GM21447 (cell line): Measurements from ENCODE around the gene ZBTB7C.

Experiments
- ATAC-seq: cut with Tn5 transposase; IDR thresholded peaks from one replicate; pipeline ENCODE4 v1.9.1; 2021; ENCODE audit not compliant: unreplicated experiment

ZBTB7C gene

DNA sequence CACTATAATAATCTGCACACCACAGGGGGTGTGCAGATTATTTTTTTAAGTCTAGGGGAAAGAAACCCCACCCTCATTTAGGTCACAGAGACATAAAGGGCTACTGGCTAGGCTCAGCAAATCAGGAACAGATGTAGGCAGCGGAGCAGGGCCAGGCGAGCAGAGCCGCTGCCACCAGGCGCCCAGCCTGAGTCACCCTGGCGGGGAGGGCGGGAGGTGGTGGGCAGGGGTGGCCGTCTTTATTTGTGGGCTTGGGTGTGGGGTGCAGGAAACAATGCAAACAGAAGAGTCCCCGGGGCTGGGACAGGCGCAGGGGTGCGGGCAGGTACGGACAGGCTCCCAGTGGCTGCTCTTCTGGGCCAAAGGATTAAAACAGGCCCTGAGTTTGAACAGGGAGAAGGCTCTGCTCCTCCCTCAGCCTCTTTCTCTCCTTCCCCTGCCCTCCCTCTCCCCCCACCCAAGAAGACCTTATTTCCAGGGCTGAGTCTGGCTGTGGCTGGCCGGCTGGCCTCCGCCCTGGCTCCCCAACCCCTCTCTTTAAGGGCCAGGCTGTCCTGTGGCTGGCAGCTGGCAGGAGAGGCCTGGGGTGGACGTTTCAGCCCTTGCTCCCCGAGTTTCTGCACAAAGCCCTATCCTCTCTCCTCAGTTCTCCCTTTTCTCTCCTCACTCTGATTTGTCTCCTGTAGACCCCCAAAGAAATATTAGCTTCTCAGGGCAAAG, 335.8 kb downstream of the ZBTB7C start:
- ATAC-seq, result no peak

DNA sequence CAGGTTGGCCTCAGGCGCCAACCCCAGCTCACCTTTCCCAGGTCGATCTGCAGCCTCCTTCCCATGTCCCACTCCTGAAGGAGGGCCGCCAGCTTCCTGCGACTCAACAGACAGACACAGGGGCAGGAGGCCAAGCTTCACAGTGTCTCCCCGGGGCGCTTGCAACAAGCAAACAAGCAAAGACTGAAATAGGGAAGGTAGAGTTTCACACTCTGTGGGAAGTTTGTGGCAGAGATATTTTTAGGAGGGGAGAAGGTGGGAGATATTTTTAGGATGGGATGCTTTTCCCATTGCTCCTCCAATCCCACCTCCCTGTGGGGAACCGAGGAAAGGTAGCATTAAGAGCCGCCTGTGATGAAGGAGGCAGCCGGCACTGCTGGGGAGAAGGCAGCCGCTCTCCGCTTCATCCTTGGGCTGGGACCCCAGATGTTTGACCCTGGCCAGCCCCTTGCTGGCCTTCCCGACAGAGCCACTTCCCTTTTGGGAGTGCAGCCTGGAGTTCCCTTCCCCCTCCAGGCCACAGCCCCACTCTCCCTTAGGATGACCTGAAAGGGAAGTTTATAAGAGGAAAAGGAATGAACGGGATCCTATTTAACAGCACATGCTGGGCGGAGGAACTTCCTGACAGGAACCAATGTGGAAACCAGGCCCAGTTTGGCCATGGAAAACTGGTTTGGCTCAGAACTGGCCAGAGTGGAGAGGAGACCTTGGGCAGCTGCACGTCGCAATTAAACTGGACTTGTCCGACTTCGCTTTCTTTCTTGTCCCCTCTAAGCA, 336.6 kb downstream of the ZBTB7C start:
- ATAC-seq, result no peak

DNA sequence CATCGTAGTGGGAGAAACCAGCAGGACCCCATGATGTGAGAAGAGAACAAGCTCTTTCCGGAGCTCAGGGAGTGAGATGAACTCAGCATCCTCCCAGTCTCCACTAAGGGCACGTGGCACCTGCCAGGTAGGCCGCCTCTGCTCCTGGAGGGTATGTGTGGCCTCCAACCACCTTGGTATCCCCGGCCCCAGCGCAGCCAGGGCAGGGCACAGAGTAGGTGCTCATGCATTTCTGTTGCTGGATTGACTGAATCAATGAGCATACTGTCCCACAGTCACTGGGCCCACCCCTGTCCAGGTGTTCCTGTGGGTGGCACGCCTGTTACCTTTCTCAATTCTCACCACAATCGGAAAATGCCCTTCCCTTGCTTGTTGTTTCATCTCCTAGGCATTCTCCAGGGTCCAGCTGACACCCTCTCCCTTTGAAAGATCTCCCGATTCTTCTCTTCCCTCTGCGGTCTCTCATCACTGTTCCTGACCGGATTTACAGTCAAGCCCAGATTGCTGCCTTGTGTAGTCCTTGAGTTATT, 340.2 kb downstream of the ZBTB7C start:
- no peak for ATAC-seq

DNA sequence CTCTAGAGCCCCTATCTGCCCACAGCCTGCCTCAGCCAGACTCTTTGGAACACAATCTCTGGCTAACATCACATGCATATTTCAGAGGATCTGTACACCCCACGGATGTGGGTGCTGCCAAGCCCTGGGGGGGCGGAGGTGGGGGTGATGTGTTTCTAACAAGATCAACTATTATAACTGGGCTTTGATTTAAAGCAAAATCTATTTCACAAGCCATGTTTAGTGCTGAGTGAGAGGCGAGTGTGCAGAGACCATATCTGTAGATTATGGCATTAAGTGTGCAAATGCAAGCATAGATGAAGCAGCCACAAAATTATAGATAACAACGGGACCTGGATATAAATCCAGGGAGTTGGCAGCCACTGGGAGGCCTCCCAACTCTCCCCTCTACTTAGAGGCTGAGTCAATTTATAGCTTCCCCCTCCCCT, 342.9 kb downstream of the ZBTB7C start:
- ATAC-seq, result no peak

DNA sequence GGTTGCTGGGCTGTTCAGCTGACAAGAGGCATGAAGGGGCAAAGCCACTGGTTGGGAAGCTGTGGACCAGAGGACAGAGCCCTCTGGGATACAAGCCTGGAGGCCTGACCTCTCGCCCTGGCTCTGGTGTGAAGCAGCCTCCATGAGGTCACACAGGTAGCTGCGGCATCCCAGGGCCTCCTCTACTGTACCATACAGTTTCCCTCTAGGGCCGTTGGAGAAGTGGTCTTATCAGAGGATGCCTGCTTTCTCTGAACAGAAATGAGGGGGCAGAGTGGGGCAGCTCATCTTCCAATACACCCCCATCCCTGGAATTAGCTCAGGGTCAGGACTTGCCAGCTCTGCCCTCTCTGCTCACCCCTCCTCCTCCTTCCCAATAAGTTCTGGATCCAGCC, 343.6 kb downstream of the ZBTB7C start:
- no peak for ATAC-seq

DNA sequence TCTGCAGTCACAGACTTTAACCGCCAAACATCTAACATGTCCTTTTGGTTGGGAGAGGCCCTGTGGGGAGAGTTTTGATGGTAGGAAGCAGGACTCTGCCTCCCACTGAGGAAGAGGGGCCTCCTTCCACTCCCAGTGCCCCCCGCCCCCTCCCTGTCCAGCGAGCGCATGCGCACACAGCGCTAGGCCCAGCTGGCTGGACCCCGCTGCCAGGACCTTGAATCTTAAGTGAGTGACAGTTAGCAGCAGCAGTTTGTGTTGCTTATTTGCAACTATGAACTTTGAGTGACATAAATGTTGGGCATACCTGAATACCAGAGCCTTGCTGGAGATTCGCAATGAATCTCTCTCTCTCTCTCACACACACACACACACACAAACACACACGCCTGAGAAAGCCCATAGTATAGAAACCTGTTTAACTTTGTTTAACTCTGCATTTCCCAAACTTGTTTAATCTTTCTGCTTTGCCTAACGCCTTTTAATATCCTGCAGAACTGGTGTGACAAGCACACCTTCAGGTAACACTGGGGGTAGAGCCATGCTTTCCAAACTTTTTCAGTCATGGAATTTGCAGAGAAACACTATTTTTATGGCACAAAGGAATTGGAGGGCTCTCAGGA, 344.1 kb downstream of the ZBTB7C start:
- no peak for ATAC-seq

DNA sequence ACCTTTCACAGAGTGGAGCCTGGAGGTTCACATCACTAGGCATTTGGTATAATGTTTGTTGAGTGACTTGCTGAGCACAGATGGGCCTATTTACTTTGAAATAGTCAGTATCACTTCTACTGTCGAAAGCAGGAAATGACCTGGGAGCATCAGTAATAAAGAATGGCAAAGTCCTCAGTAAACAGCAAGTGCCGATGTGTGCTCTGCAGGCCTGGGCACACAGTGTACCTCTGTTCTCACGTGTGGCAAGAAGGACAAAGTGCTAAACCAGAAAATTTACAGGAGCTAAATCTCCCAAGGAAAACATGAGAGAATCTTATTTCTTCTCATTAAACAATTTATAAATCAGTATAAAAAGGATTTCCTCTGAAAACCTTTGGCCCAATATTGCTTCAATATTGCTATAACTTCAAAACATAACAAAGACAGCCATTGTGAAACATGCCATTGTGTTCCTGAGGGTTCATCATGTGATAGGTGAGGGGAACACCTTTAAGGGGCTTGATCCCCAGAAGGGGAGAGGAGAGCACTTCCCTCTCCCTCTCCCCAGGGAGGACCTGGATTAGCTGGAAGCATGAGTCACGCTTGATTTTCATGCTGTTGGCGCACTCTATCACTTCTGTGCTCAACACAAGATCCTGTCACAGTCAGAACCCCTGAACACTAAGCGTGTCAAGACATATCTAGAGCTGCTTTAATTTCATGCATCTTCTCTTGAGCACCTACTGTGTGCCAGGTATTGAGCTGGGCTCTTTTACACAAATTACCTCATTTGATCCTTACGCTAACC, 347.2 kb downstream of the ZBTB7C start:
- no peak for ATAC-seq

DNA sequence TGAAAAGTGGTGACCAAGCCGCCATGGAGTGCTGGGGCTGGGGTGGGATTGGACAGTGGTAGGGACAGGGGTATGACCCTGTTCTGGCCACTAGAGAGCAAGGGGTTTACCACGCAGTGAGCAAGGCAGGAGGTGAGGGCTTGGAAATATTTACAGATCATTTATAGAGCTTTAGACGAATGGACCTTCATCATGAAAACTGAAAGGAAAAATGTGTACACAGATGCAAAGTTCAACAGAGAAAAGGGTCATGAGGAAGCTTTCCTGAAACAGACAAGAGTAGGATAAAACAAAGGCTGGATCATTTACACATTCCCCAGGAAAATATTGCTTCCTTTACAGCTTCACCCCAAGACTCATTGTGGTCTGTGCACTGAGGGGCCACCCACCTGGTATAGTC, 348.2 kb downstream of the ZBTB7C start:
- no peak for ATAC-seq

DNA sequence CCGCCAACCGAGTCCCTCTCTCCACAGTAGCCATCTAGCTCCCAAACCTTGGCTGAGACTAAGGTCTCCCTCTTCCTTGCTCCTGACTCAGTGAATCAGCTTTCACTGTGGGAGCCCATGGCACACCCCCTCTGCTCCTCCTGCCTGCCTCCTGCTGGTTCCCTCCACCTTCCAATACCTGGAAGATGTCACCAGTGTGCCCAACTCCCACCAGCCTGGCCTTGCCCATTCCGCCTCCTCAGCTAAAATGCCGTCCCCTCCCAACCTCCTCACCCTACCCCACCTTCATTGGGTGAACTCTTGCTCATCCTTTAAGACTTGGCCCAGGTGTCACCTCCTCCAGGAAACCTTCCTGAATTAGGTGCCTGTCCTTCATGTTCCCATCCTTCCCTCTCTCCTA, 348.8 kb downstream of the ZBTB7C start:
- ATAC-seq, result no peak

DNA sequence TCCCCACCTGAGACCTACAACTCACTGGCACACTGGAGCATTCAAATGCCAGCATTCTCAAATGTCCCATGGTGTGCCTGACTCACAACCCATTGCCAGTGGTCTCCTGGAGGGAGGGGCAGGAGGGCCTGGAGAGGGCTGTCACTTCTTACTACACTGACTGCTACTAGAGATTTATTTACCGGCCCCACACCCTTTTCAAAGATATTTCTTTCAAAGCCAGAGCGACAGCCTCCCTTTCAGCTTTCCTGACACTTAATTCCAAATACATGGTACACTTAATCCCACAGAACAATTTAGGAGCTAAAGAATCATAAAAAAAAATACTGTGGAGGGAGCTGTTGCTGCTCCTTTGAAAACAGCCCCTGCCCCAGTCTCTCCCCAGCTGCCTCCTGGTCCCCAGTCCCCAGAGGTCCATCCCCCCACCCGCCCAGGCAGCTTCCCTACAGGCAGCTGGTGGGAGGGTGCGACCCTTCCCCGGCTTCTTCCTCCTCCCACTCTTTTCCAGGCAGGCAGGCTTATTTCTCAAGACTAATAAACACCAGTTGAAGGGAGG, 349.6 kb downstream of the ZBTB7C start:
- ATAC-seq, result no peak

DNA sequence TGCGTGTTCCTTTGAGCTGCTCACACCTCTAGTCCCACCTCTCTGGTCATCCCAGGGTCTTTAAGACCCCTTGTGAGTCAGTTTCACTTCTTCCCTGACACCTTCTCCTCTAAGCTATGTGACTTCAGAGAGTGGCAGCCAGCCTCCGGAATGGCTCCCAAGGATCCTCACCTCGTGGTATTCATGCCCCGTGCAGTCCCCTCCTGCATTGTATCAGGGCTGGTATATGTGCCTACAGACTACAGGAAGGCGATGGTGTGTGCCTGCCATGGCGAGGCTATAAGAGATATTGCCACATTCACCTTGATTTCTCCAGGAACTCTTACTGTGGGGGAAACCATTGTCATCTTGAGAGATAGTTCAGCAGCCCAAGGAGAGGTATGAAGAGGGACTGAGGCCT, 350.7 kb downstream of the ZBTB7C start:
- ATAC-seq, result no peak

DNA sequence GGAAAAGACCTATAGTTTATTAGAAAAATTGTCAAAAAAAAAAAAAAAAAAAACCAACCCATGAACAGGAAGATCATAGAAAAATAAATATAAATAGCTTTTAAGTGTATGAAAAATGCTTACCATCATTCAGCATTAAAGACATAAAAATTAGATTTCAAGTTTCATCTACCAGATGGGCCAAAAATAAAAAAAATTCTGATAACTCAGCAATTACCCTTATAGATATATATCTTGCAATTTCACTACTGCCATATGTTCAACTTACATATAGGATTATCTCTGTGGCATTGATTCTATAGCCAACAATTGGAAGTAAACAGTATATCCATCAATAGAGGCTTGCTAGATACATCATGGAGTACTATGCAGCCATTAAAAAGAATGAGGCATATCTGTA, 352.2 kb downstream of the ZBTB7C start:
- ATAC-seq, result no peak

DNA sequence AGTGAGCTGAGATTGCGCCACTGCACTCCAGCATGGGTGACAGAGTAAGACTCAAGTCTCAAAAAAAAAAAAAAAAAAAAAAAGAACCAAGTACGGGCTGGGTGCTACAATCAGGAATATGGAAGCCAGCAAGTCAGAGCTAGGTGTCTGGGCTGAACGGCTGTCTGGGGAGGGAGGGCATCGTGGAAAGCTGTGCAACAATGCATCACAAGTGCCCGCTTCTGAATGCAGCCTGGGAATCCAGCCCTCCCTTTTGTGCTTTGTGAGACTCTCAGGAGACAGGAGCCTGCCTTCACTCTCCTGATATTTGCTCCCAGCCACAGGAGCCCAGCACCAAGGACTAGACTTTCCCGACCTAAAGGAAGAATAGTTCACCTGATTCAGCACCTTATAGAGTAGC, 353.8 kb downstream of the ZBTB7C start:
- no peak for ATAC-seq

DNA sequence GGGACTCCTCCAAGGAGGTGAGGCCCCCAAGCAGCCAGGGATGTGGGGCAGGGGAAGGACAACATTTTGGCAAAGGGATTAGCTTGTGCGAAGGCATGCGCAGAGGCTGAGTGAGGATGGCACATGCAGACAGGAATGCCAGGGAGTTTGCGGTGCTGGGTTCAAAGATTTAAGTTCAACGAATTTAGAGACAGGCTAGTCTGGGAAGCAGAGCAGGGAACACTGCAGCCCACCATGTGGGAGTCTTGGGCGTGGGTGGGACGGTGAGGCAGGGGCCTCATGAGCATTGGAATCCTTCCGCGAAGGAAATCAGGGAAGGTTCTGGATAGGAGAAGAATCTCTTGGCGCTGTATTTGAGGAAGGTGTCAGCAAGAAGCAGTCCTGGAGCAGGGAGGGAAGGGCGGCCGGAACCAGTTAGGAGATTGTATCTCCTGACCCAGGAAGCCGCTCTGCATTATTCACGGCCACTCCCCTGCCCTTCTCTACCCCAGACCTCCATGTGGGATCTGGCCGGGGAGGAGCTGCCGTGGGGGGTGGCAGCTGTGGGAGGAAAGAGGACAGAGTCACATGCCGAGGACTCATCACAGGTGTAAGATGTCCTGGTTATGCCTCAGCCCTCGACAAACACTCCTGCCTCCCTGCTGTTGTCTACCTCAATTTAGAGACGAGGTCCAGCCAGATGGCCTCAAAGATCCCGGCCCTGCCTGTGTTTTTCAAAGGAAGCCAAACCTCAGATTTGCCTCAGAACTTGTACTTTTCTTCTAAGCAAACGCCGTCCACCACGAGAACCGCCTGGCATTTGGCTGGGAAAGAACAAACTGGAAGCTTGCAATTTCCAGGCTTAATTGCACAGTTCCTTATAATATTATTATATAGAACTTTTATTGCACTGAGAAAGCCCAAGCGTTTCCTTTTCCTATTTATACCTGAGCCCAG, 355.0 kb downstream of the ZBTB7C start:
- ATAC-seq, result no peak

DNA sequence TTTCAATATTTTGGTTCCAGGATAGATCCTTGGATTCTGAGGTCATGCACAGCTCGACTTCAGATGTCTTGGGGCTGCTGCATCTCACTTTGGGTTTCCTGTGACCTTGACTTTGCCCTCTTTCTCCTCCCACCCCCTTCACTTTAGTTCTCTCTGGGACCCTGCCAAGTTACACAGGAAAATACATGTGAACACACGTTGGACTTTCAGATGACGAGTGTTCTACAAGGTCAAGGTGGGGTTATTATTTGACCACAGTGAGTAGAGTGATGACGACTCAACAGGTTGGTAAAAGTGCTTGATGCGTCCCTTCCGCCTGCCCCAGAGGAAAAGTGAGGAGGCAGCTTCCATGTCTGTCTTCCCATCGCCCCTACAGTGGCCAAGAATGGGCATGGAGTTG, 356.3 kb downstream of the ZBTB7C start:
- ATAC-seq, result no peak

DNA sequence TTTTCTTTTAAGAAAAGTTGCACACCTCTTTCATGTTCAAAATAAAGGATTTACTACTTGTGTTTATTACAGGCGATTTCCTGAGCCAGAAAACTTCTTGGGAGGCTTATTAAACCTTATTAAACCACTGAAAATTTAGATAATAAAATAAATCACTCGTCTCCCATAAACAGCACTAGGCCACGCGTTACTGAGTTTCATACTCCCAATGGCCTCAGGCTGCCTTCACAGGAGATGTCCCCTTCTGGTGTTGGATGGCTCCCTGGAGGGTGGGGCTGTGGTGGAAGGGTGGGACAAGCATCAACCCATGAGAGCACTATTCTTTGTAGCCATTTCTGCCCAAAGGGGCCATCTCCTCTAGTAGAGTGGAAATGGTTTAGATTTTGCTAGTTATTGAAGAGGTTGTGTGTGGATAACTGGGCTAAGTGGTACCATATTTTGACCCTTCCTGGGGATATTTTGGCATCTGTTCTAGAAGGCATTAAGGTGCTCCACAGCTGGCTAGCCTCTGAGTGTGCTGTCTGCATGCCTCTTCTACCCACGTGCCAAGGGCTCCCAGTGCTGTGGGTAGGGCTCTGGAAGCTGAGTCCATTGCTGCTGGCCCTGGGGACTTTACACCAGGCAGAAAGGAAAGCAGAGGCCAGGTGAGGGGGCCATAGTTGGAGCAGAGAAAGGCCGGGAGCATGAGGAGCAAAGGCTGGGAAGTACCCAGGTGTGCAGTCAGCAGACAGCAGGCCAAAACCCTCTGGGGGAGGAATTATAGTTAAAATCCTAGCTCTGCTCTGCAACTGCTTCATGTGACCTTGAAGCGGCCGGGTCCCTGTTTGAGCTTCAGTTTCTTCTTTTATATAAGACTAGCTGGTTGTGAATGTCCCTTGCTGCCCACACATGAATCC, 357.0 kb downstream of the ZBTB7C start:
- no peak for ATAC-seq

DNA sequence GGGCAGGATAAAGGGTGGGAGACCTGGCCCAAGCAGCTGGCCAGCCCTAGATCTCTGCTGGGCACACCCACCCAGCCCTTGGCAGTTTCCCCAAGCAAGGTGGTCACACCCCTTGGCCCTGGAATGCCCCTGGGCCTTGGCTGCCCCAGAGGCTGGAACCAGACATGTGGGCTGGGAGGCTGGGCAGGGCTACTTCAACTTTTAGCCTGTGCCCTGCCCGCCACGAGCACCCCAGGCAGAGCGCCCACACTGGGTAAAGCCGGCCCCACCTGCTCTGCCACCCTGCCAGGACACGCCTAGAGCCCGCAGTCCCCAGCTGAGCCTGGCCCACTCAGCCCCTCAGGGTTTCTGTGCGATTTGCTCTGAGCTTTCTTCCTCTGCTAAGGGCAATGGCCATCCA, 359.0 kb downstream of the ZBTB7C start:
- no peak for ATAC-seq

DNA sequence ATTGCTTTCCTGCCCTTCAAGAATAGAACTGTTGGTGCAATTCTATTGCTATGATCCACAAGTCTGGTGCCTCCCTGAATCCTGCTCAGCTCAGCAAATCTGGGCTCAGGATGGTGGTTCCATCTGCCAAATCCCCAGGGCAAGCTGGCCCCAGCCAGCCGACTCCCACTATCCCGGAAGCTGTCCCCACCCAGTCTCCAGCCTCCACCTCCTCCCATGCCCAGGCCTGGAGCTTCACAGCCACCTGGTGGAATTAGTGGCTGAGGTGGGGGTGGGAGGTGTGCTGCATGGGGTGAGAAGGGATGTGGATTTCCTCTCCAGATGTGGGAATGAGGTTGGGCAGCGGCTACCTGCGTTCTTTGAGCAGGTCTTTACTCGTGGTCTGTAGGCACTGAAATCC, 359.4 kb downstream of the ZBTB7C start:
- no peak for ATAC-seq

DNA sequence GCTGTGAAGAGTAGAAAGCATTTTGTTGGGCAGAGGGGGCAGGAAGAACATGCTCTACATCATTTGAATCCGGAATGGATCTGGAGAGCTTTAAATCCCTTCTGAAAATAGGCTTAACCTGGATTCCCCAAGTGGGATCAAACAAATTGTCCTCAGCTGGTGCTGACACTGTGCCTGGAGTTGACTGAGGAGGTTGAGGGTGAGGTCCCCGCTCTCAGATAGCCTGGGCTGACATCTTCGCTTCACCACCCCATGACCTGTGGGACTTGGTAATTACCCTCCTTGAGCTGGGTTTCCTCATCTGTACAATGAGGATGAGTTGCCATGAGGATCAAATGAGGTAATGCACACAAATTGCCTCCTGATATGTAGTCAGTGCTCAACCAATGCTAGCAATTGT, 360.9 kb downstream of the ZBTB7C start:
- ATAC-seq, result no peak
